Activated CD4-positive, alpha-beta T cell treated with anti-CD3 and anti-CD28 coated beads, Interleukin-2, amount 50 U/mL, for 4 hours (primary cell): ENCODE measurements around the gene DPP6.
"Not testable (repeated sequence)": the region's sequence is repeated elsewhere in the genome, so short reads cannot be mapped to it uniquely, and the experiment has no call there.

Experiments
- DNase-seq, 2 experiments: peaks; one replicate each; pipeline ENCODE4 v3.0.0-alpha.2; 2020

The DPP6 gene

GRCh38 chr7:154078523-154078922, 26.3 kb downstream of the DPP6 start:
- DNase-seq: not testable (repeated sequence)

- DNase-seq: not testable (repeated sequence)
Measured at GRCh38 chr7:154080249-154080648, 28.1 kb downstream of the DPP6 start.

GRCh38 chr7:154087037-154087725, 35.0 kb downstream of the DPP6 start:
- not testable (repeated sequence) for DNase-seq

GRCh38 chr7:154092093-154092492, 39.9 kb downstream of the DPP6 start:
- not testable (repeated sequence) for DNase-seq

- not testable (repeated sequence) for DNase-seq
Measured at GRCh38 chr7:154095201-154095600, 43.0 kb downstream of the DPP6 start.

- DNase-seq: not testable (repeated sequence)
Measured at GRCh38 chr7:154105063-154105462, 52.9 kb downstream of the DPP6 start.

- not testable (repeated sequence) for DNase-seq
Measured at GRCh38 chr7:154109615-154110014, 57.4 kb downstream of the DPP6 start.

- DNase-seq: not testable (repeated sequence)
Measured at GRCh38 chr7:154113732-154114351, 61.6 kb downstream of the DPP6 start.

GRCh38 chr7:154117411-154118390, 65.5 kb downstream of the DPP6 start:
- not testable (repeated sequence) for DNase-seq

GRCh38 chr7:154120825-154121224, 68.6 kb downstream of the DPP6 start:
- not testable (repeated sequence) for DNase-seq

- DNase-seq: not testable (repeated sequence)
Measured at GRCh38 chr7:154122720-154123119, 70.5 kb downstream of the DPP6 start.

- not testable (repeated sequence) for DNase-seq
Measured at GRCh38 chr7:154123397-154123796, 71.2 kb downstream of the DPP6 start.

- DNase-seq: not testable (repeated sequence)
Measured at GRCh38 chr7:154129142-154129541, 76.9 kb downstream of the DPP6 start.

- DNase-seq: not testable (repeated sequence)
Measured at GRCh38 chr7:154132617-154133016, 80.4 kb downstream of the DPP6 start.

GRCh38 chr7:154133703-154134277, 81.6 kb downstream of the DPP6 start:
- DNase-seq: not testable (repeated sequence)

- DNase-seq: not testable (repeated sequence)
Measured at GRCh38 chr7:154134698-154135097, 82.5 kb downstream of the DPP6 start.

GRCh38 chr7:154135646-154136045, 83.4 kb downstream of the DPP6 start:
- not testable (repeated sequence) for DNase-seq

- not testable (repeated sequence) for DNase-seq
Measured at GRCh38 chr7:154145922-154146706, 93.9 kb downstream of the DPP6 start.

- not testable (repeated sequence) for DNase-seq
Measured at GRCh38 chr7:154146707-154147038, 94.5 kb downstream of the DPP6 start.

GRCh38 chr7:154148791-154149516, 96.8 kb downstream of the DPP6 start:
- not testable (repeated sequence) for DNase-seq

GRCh38 chr7:154150656-154151055, 98.5 kb downstream of the DPP6 start:
- not testable (repeated sequence) for DNase-seq
